HG03025 (cell line): ENCODE data around the gene ATP2B2.

Source experiments
- ATAC-seq: cut with Tn5 transposase; IDR thresholded peaks from one replicate; pipeline ENCODE4 v1.9.1; 2021; ENCODE audit warnings: mild to moderate bottlenecking, moderate library complexity; ENCODE audit not compliant: unreplicated experiment, low FRiP score

The ATP2B2 gene

DNA sequence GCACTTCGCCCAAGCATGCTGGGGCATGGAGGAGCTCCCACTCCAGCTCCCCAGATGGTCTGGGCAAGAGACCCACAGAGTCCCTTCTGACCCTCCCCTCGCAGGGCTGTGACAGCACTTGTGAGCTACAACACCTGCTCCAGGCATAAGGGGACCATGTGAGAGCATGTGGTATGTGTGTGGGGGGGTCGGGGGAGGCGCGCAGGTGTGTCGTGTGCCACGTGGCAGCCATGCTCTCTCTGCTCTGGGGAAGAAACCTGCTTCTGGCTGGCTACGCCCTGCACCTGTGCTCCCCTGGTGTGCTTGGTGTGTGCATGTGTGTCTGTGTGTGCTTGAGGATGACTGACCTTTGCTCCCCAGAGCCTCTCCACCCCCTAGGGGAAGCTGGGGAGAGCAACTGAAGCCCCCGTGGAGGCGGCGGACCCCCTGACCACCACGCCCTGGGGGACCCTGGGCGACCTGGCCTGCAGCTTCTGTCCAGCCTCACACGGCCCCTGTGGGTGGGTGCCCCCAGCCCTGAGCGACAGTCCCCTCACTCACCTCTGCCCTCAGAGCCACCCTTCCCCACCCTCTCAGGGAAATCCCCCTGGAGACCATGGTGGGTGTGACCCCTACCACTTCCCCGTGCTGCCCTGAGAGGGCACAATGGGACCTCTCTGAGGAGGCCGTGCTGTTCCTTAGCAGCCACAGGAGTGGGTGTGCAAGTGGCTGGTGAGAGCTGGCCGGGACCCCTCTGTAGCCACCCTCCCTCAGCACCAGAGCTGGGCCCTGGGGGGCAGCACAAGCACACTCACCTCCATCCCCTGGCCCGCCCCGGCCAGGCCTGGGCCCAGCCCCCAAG is 167.8 kb downstream of the ATP2B2 start:
- ATAC-seq: no peak

- no peak for ATAC-seq
Observed at GRCh38 chr3:10336761-10337160, 168.6 kb downstream of the ATP2B2 start.

GRCh38 chr3:10335871-10336622 is 169.3 kb downstream of the ATP2B2 start:
- ATAC-seq: no peak

DNA sequence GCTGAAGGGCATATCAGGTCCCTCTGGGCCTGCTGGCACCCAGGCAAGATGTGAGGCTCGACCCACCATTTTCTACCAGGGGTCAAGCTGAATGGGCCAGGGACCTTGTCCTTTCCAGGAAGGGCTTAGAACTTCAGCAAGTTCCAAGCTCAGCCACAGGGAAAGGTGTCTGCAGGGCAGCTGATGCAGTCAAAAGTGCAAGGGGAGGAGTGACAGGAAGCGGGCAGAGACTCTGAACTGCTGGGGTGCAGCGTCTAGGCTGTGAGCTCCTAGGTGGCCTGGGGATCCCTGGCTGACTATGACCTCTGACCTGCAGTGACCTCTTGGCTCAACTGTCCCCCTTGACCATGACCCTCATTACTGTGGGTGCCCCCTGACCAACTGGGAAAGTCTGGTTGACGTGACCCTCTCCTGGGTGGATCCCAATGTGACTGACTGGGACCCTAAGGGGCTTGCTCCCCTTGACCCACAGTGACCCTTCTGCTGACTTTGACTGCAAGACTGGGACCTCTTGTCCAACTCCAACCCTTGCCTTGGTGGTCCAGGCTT is 170.1 kb downstream of the ATP2B2 start:
- ATAC-seq: no peak

GRCh38 chr3:10334459-10334858 is 170.9 kb downstream of the ATP2B2 start:
- no peak for ATAC-seq

DNA sequence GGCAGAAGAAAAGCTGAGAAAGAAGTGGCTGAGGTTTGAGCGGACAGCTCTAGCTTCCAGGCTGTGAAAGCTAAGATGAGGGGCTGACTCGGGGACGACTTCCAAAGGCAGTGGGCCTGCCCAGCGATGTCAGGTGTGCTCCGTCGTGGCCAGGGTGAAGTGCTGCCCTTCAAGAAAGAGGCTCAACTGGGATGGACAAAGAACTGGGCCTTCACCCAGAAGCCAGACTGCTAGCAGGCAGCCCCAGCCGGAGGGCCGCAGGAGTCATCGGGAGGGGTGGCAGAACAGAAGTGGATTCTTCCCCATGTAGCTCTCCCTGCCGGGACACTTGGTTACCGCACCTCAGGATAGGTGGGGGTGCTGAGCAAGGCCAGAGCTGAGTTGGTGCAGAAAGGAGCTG is 171.3 kb downstream of the ATP2B2 start:
- no peak for ATAC-seq

DNA sequence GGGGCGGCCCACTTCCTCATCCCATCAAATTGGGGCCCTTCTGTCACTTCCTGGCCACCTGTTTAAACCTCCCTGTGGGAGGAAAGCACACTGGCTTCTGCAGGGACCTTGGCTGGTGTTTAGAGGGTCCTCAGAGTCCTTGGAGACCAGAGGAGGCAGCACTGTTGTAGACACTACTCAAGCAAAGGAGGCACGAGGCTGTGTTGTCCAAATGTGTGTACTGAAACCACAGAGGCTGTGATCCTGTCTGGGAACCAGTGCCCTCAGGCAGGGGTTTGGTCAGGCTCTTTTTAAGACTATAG is 172.1 kb downstream of the ATP2B2 start:
- no peak for ATAC-seq

DNA sequence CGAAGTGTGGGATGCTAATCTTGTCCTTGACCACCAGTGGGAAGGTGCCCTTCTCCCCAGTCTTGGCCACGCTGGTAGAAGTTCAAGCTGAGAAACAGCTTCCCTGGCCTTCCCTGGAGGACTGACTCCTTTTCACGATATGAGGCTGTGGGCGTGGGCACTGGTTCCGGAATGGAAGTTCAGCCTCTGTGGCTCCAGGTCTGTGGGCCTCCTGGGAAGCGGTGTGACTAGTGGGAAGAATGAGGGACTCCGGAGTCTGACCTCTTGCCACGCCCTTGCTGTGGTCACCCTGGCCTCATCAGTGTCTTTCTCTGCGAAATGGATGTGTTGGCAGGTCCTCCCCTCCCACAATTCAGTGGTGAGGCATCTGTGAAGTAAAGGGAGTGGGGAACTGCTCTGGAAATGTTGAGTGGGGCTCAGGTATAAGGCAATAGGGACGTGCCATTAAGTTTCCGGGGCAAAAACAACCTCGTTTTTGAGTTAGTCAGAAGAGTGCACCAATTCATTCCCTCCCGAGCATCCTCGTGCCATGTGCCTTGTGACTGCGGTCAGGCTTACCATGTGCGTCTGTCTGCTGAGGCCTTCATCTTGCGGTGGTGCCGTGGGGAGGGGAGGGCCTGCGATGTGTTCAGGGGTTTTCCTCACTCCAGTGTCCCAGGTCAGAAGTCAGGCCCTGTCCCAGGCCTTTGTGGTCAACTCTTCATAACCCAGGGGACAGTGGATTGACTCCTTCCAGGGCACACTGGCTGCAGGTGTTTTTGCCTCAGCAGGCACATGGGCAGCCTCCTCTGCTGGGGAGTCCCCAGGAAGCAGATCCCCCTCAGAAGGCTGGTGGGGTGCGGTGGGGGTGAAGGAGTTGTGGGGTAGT is 172.7 kb downstream of the ATP2B2 start:
- no peak for ATAC-seq

DNA sequence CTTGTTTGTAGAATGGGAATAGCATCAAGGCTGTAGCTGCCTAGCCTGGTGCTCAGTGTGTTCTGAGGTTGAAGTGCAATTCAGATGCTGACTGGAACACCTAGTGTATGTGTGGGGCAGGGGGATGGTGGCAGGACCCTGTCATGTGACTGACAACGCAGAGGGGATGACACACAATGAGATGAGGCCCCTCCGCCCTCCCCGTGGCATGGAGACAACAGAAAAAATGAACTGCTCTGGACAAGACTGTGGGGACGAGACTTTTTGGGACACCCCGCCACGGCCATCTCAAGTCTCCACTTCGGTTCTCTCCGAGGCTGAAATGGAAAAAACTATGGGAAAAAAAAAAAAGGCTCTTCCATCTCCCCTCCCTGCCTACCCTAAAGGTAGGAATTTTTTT is 174.1 kb downstream of the ATP2B2 start:
- ATAC-seq: no peak

DNA sequence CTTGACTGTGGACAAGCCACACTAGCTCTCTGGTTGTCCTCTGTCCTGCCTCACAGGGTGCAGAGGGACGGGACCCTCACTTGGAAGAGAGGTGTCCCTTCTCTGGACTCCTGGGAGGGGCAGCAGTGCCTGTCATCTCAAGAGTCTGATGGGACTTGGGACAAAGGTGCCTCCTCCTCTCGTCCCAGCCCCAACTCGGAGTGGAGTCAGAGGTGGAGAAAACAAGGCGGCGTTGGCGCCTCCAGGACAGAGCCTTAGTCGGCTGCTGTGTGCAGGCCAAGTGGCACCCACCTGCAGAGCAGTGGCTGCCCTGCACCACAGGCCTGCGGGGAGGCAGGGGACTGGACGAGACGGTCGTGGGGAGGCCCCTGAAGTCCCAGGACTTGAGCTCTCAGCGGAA is 175.1 kb downstream of the ATP2B2 start:
- ATAC-seq: no peak

DNA sequence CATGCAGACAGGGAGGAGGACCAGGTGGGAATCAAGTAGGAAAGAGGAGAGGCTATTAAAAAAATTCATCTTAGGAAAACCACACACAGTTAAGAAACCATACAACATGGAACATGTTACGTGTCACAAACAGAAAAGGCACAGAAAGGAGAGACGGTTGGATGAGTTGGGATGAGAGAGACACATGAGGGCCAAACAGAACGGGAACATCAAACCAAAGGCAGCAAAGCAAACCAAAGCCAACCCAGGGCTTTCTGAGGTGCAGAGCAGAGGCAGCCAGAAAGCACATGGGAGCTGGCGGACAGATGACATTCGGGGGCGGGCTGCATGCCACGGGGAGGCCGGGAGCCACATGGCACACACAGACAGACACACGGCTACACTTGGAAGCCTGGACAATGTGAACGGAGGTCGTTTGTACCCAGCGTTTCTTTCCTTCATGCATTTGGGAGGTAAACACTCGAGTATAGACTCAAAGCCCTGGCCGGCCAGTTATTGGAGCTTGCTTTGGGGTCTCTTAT is 175.8 kb downstream of the ATP2B2 start:
- ATAC-seq: no peak

GRCh38 chr3:10328460-10329071 is 176.8 kb downstream of the ATP2B2 start:
- ATAC-seq: no peak

- ATAC-seq: no peak
Observed at GRCh38 chr3:10327592-10327991, 177.8 kb downstream of the ATP2B2 start.

DNA sequence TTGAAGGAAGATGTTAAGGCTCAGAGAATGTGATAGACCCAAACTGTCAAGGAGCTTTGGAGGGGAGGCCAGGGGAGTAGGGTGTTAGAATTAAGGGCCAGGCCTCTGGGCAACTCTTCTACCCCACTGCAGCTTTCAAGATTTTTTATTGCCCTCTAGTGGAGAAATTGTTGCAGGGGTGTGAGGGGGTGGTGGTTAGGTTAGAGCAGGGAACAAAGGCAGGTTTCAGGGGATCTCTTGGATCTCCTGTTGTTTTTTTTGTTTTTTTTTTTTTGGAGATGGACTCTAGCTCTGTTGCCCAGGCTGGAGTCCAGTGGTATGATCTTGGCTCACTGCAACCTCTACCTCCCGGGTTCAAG is 183.1 kb downstream of the ATP2B2 start:
- ATAC-seq: no peak

DNA sequence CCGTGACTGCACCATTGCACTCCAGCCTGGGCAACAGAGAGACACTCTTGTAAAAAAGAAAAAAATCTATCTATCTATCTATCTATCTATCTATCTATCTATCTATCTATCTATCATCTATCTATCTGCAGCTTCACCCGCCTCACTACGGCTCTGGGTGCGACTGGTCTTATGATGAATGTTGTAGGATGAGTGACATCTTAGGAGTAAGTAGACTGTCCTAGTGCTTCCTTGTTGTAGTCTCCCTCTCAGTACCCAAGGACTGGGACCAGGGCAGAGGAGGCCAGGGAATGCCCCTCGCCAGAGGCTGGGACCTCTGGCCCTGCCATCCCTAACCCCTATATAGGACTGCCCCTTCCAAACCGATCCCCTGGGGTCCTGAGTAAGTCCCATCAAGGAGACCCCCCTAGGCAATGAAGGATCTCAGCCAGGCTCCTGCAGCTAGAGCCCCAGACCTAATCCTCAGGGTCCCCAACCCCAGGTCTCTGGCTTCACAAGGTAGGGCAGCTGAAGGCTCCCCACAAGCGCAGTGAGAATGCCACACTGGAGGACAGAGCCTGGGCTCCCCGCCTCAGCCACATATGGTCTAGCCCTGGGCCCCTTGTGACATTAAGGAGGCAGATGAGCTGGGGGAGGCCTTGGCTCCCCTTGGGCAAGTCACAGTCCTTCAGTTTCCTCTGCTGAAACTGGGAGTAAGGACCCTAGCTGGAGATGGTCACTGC is 183.6 kb downstream of the ATP2B2 start:
- no peak for ATAC-seq

DNA sequence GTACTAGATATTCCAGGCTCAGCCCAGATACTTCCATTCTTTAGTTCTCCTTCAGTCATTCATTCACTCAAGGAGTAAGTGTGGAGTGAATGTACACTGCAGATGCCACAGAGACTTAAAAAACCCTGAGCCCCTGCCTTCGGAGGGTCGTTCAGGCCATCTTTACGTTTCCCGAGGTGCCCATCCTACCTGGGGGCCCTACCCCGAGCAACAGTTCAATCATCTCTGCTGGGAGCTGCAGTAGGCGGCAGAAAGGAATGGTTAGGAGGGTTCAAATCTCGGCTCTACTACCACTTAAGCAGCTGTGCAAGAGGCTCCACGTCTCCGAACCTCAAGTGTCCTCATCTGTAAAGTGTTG is 185.1 kb downstream of the ATP2B2 start:
- ATAC-seq: no peak

DNA sequence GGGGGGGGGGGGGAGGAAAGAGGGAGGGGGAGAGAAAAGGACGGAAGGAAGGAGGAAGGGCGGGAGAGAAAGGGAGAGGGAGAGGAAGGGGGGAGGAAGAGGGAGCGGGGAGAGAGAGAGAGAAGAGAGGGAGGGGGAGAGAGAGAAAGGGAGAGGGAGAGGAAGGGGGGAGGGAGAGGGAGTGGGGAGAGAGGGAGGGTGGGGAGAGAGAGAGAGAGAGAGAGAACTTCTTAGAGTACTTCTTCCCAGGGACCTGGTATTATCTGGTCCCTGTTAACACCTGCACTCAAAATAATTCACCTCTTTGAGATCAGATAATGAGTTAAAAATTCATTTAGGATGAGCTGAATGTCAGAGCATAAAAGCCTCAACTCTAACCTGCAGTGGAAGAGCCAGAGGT is 185.6 kb downstream of the ATP2B2 start:
- no peak for ATAC-seq

DNA sequence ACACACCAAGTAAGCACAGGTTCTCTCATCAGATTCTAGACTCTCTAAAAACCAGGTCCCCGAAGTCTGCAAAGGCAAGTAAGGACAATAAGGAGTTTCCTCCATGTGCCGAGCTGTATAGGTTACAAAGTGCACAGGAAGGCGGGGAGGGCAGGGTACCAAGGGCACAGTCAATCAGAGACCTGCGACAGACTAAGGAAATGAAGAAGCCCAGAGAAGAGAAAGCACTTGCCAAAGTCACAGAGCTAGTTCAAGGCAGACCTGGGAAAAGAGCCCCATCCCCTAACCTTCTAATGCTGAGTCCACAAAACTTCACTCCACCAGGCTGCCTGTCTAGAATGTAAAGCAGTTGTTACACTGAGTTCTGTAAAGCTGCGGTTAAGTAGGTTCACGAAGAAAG is 186.1 kb downstream of the ATP2B2 start:
- no peak for ATAC-seq

DNA sequence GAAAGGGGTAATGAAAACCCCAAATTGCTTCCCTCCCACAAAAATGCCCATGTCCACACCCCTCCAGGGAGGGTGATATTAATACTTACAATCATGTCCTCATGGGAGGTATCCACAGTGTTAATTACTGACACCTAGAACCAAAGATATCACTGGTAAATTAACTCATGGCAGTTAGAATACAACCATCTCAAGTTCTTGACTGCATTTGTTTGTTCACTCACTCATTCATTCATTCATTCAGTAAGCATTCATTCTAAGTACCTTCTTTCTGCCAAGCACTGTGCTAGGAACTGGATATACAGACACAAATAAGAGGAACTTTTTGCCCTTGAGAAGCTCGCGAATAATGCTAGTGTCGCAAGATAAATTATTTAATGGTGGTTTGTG is 187.4 kb downstream of the ATP2B2 start:
- ATAC-seq: no peak
